Activated naive CD8-positive, alpha-beta T cell treated with anti-CD3 and anti-CD28 coated beads, Interleukin-2, amount 50 U/mL, for 24 hours (primary cell): ENCODE data around the gene PNPLA8.

ENCODE experiments used
- ATAC-seq: fragments of 150-1000 bp; cut with Tn5 transposase; one replicate; pipeline ENCODE4 v1.10.0; 2021
- DNase-seq: peaks from one replicate; pipeline ENCODE4 v3.0.0; 2021
- H3K27ac Mint-ChIP-seq: one replicate; pipeline ENCODE4 v1.8.0; 2021; ENCODE audit warnings: mild to moderate bottlenecking, mixed read lengths
- H3K27me3 Mint-ChIP-seq: one replicate; pipeline ENCODE4 v1.8.0; 2021; ENCODE audit warnings: mixed read lengths
- H3K36me3 Mint-ChIP-seq: one replicate; pipeline ENCODE4 v1.8.0; 2021; ENCODE audit warnings: low read depth, mixed read lengths
- H3K4me1 Mint-ChIP-seq: one replicate; pipeline ENCODE4 v1.8.0; 2021; ENCODE audit warnings: mixed read lengths
- H3K4me3 Mint-ChIP-seq: one replicate; pipeline ENCODE4 v1.8.0; 2021; ENCODE audit warnings: mild to moderate bottlenecking, moderate library complexity, mixed read lengths
- H3K9me3 Mint-ChIP-seq: one replicate; pipeline ENCODE4 v1.8.0; 2021; ENCODE audit warnings: mixed read lengths

The PNPLA8 gene

GRCh38 chr7:108454317-108454673 lies 71.6 kb downstream of the PNPLA8 start:
- H3K9me3 Mint-ChIP-seq: no peaks in the 10 kb centered on the region
- H3K4me1 Mint-ChIP-seq: peaks cover 41% of the 10 kb centered on the region
- H3K36me3 Mint-ChIP-seq: no peaks in the 10 kb centered on the region
- H3K27ac Mint-ChIP-seq: no peak overlapping the region
- no peak for ATAC-seq
- H3K27me3 Mint-ChIP-seq: peaks cover 31% of the 10 kb centered on the region
- H3K4me3 Mint-ChIP-seq: peak overlapping the region; percentile 76
- DNase-seq: no peak

- DNase-seq (no peak), ATAC-seq (no peak)
- peaks cover 41% of the 10 kb centered on the region for H3K4me1 Mint-ChIP-seq
- no peaks in the 10 kb centered on the region for H3K36me3 Mint-ChIP-seq
- no peak overlapping the region for H3K4me3 Mint-ChIP-seq
- no peak overlapping the region for H3K27ac Mint-ChIP-seq
- H3K9me3 Mint-ChIP-seq: no peaks in the 10 kb centered on the region
- H3K27me3 Mint-ChIP-seq: peaks cover 27% of the 10 kb centered on the region
These were observed 72.6 kb downstream of the PNPLA8 start for GRCh38 chr7:108453320-108453719.

GRCh38 chr7:108452707-108453106 lies 73.2 kb downstream of the PNPLA8 start:
- Mint-ChIP-seq H3K36me3 (no peaks in the 10 kb centered on the region), H3K27me3 (peaks cover 21% of the 10 kb centered on the region), H3K4me3 (no peak overlapping the region), H3K9me3 (no peaks in the 10 kb centered on the region), H3K4me1 (peaks cover 42% of the 10 kb centered on the region), H3K27ac (no peak overlapping the region)
- DNase-seq (no peak), ATAC-seq (peak; percentile 44)

GRCh38 chr7:108451296-108451848 lies 74.6 kb downstream of the PNPLA8 start:
- Mint-ChIP-seq H3K9me3 (no peaks in the 10 kb centered on the region), H3K4me1 (peaks cover 34% of the 10 kb centered on the region), H3K27ac (no peak overlapping the region), H3K36me3 (no peaks in the 10 kb centered on the region), H3K4me3 (no peak overlapping the region), H3K27me3 (peaks cover 9% of the 10 kb centered on the region)
- DNase-seq: no peak
- no peak for ATAC-seq

- ATAC-seq (no peak), DNase-seq (no peak)
- Mint-ChIP-seq H3K36me3 (no peaks in the 10 kb centered on the region), H3K4me1 (peaks cover 34% of the 10 kb centered on the region), H3K27ac (no peak overlapping the region), H3K9me3 (no peaks in the 10 kb centered on the region), H3K27me3 (peaks cover 7% of the 10 kb centered on the region), H3K4me3 (no peak overlapping the region)
These were observed 75.8 kb downstream of the PNPLA8 start for GRCh38 chr7:108450160-108450559.

- Mint-ChIP-seq H3K27ac (no peak overlapping the region), H3K27me3 (peaks cover 7% of the 10 kb centered on the region), H3K4me1 (peaks cover 32% of the 10 kb centered on the region), H3K9me3 (no peaks in the 10 kb centered on the region), H3K4me3 (no peak overlapping the region), H3K36me3 (no peaks in the 10 kb centered on the region)
- ATAC-seq: no peak
- DNase-seq: no peak
These were observed 76.4 kb downstream of the PNPLA8 start for GRCh38 chr7:108449521-108449920.

GRCh38 chr7:108448584-108449505 lies 77.1 kb downstream of the PNPLA8 start:
- ATAC-seq (no peak), DNase-seq (no peak)
- H3K9me3 Mint-ChIP-seq: no peaks in the 10 kb centered on the region
- no peaks in the 10 kb centered on the region for H3K36me3 Mint-ChIP-seq
- H3K4me1 Mint-ChIP-seq: peaks cover 26% of the 10 kb centered on the region
- no peak overlapping the region for H3K4me3 Mint-ChIP-seq
- H3K27me3 Mint-ChIP-seq: peaks cover 7% of the 10 kb centered on the region
- H3K27ac Mint-ChIP-seq: no peak overlapping the region

GRCh38 chr7:108442039-108442568 lies 83.8 kb downstream of the PNPLA8 start:
- no peak overlapping the region for H3K4me3 Mint-ChIP-seq
- peaks cover 22% of the 10 kb centered on the region for H3K4me1 Mint-ChIP-seq
- no peaks in the 10 kb centered on the region for H3K36me3 Mint-ChIP-seq
- DNase-seq (peak; percentile 41), ATAC-seq (peak; percentile 100)
- no peaks in the 10 kb centered on the region for H3K27me3 Mint-ChIP-seq
- H3K27ac Mint-ChIP-seq: peak overlapping the region; percentile 66
- H3K9me3 Mint-ChIP-seq: no peaks in the 10 kb centered on the region

- DNase-seq: no peak
- H3K9me3 Mint-ChIP-seq: no peaks in the 10 kb centered on the region
- no peak overlapping the region for H3K4me3 Mint-ChIP-seq
- no peaks in the 10 kb centered on the region for H3K36me3 Mint-ChIP-seq
- peaks cover 22% of the 10 kb centered on the region for H3K4me1 Mint-ChIP-seq
- no peak for ATAC-seq
- no peaks in the 10 kb centered on the region for H3K27me3 Mint-ChIP-seq
- no peak overlapping the region for H3K27ac Mint-ChIP-seq
These were observed 84.5 kb downstream of the PNPLA8 start for GRCh38 chr7:108441392-108441955.

- ATAC-seq (no peak), DNase-seq (no peak)
- peaks cover 22% of the 10 kb centered on the region for H3K4me1 Mint-ChIP-seq
- no peak overlapping the region for H3K27ac Mint-ChIP-seq
- H3K9me3 Mint-ChIP-seq: peaks cover under 1% of the 10 kb centered on the region
- H3K27me3 Mint-ChIP-seq: no peaks in the 10 kb centered on the region
- H3K36me3 Mint-ChIP-seq: no peaks in the 10 kb centered on the region
- H3K4me3 Mint-ChIP-seq: no peak overlapping the region
These were observed 85.3 kb downstream of the PNPLA8 start for GRCh38 chr7:108440613-108441012.

GRCh38 chr7:108436906-108437305 lies 89.0 kb downstream of the PNPLA8 start:
- ATAC-seq (no peak), DNase-seq (no peak)
- peaks cover 27% of the 10 kb centered on the region for H3K4me1 Mint-ChIP-seq
- H3K4me3 Mint-ChIP-seq: no peak overlapping the region
- no peaks in the 10 kb centered on the region for H3K27me3 Mint-ChIP-seq
- no peaks in the 10 kb centered on the region for H3K36me3 Mint-ChIP-seq
- H3K9me3 Mint-ChIP-seq: peaks cover 6% of the 10 kb centered on the region
- H3K27ac Mint-ChIP-seq: no peak overlapping the region

GRCh38 chr7:108434010-108434409 lies 91.9 kb downstream of the PNPLA8 start:
- peaks cover 31% of the 10 kb centered on the region for H3K4me1 Mint-ChIP-seq
- no peak for DNase-seq
- peaks cover 8% of the 10 kb centered on the region for H3K27me3 Mint-ChIP-seq
- H3K9me3 Mint-ChIP-seq: peaks cover 6% of the 10 kb centered on the region
- no peak overlapping the region for H3K4me3 Mint-ChIP-seq
- no peak overlapping the region for H3K27ac Mint-ChIP-seq
- no peaks in the 10 kb centered on the region for H3K36me3 Mint-ChIP-seq
- ATAC-seq: no peak

GRCh38 chr7:108431099-108431498 lies 94.8 kb downstream of the PNPLA8 start:
- Mint-ChIP-seq H3K4me1 (peaks cover 31% of the 10 kb centered on the region), H3K36me3 (no peaks in the 10 kb centered on the region), H3K4me3 (no peak overlapping the region), H3K9me3 (peaks cover 6% of the 10 kb centered on the region), H3K27me3 (peaks cover 8% of the 10 kb centered on the region), H3K27ac (no peak overlapping the region)
- DNase-seq (no peak), ATAC-seq (no peak)

GRCh38 chr7:108430664-108431063 lies 95.3 kb downstream of the PNPLA8 start:
- Mint-ChIP-seq H3K9me3 (peaks cover 6% of the 10 kb centered on the region), H3K4me1 (peaks cover 31% of the 10 kb centered on the region), H3K4me3 (no peak overlapping the region), H3K27me3 (peaks cover 8% of the 10 kb centered on the region), H3K27ac (no peak overlapping the region), H3K36me3 (no peaks in the 10 kb centered on the region)
- no peak for DNase-seq
- no peak for ATAC-seq

GRCh38 chr7:108427766-108428165 lies 98.2 kb downstream of the PNPLA8 start:
- H3K4me1 Mint-ChIP-seq: peaks cover 40% of the 10 kb centered on the region
- H3K9me3 Mint-ChIP-seq: no peaks in the 10 kb centered on the region
- H3K27ac Mint-ChIP-seq: no peak overlapping the region
- H3K36me3 Mint-ChIP-seq: no peaks in the 10 kb centered on the region
- DNase-seq (no peak), ATAC-seq (no peak)
- no peak overlapping the region for H3K4me3 Mint-ChIP-seq
- H3K27me3 Mint-ChIP-seq: peaks cover 8% of the 10 kb centered on the region
